Small intestine (tissue), 7 donors: ENCODE results near the gene VTI1A. TPM values are rescaled to one million over a fixed set of nuclear protein-coding genes. Genes with fewer than 3 reads are reported as not detected.
"Not testable (repeated sequence)": the region's sequence is repeated elsewhere in the genome, so short reads cannot be mapped to it uniquely, and the experiment has no call there.

Experiments
- DNase-seq, 2 donors: peaks; one replicate each; pipeline versions ENCODE4 v3.0.0 to v3.0.0-alpha.2; 2013
- FAIRE-seq: peaks from 2 replicates; lab custom pipeline; 2012; peaks lifted over from hg19 to GRCh38; lab: Jason Lieb, UNC
- H3K27ac ChIP-seq, 3 donors: one replicate each; pipeline ENCODE4 v1.5.1; 2013; ENCODE audit warnings: low read length in 2 of 3, mild to moderate bottlenecking in 2 of 3, control low read depth in 1 of 3, inconsistent platforms in 1 of 3, low read depth in 1 of 3, moderate library complexity in 1 of 3
- H3K27me3 ChIP-seq, 3 donors: one replicate each; pipeline ENCODE4 v1.6.1; 2013; ENCODE audit warnings: low read length in 3 of 3, inconsistent platforms in 1 of 3; ENCODE audit not compliant: control insufficient read depth in 3 of 3, insufficient read depth in 3 of 3
- H3K36me3 ChIP-seq, 3 donors: one replicate each; pipeline ENCODE4 v1.6.1; 2013; ENCODE audit warnings: low read length in 3 of 3, inconsistent platforms in 1 of 3, low read depth in 1 of 3, mild to moderate bottlenecking in 1 of 3, moderate library complexity in 1 of 3; ENCODE audit not compliant: control insufficient read depth in 3 of 3, insufficient read depth in 2 of 3
- H3K4me1 ChIP-seq, 3 donors: one replicate each; pipeline ENCODE4 v1.6.1; 2013; ENCODE audit warnings: low read length in 2 of 3, inconsistent platforms in 1 of 3, low read depth in 1 of 3, mild to moderate bottlenecking in 1 of 3, moderate library complexity in 1 of 3; ENCODE audit not compliant: control insufficient read depth in 3 of 3, insufficient read depth in 2 of 3
- H3K4me3 ChIP-seq, 3 donors: one replicate each; pipeline ENCODE4 v1.5.1; 2013; ENCODE audit warnings: low read length in 3 of 3, control low read depth in 1 of 3, inconsistent platforms in 1 of 3, low read depth in 1 of 3, mild to moderate bottlenecking in 1 of 3, moderate library complexity in 1 of 3
- H3K9me3 ChIP-seq, 2 donors: one replicate each; pipeline ENCODE4 v1.6.1; 2013; ENCODE audit warnings: low read depth in 1 of 2, low read length in 1 of 2; ENCODE audit not compliant: control insufficient read depth in 2 of 2, insufficient read depth in 1 of 2
- WGBS, 3 donors: extraction: QIAGEN DNeasy Blood & Tissue Kit; methylation state at CpG; one replicate each; pipeline ENCODE4 v1.1.7; 2013; 5-methylcytosine and 5-hydroxymethylcytosine counted together
- polyA plus RNA-seq, 4 donors: library from polyadenylated mRNA; stranded (reverse) in 3 of 4; unstranded in 1 of 4; fragments of 200-250 nt in 3 of 4; fragments of 120-200 nt in 1 of 4; gene quantifications; one replicate each; pipeline versions ENCODE4 v1.2.1 to v1.2.3, GENCODE V29; 2013
- donor health status: healthy with polysubstance abuse.
- donor health status: control.
- donor health status: control.
- donor health status: Bipolar disorder and iron deficiency.
- donor health status: healthy.

Gene VTI1A
- polyA plus RNA-seq, 4 donors = 13.8 to 16.8 (median 16.0) TPM

DNA sequence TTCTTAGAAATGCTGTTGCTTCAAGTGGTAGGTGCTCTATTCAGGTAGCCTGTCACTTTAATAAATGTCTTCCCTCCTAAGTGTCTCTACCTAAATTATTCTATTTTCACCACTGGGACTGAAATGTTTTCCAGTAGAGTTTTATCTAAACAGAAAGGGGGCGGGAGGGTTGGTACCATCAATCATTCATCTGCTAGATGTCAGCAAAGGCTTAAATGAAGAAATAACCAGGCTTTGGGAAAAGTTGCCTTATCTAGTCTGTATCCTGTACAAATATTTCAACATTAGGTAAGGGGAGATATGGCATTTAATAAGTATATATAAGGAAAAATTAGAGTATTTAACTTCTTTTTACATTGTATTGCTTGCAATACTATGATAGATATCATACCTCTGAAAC lies 51.8 kb downstream of the VTI1A start:
- H3K27ac ChIP-seq = no peak overlapping the region
- H3K36me3 ChIP-seq = peaks cover 0 to 2% (median 0%) of the 10 kb centered on the region in 3 donors
- H3K9me3 ChIP-seq = no peaks in the 10 kb centered on the region
- DNase-seq = no peak
- no peaks in the 10 kb centered on the region for H3K27me3 ChIP-seq
- H3K4me1 ChIP-seq = no peaks in the 10 kb centered on the region
- no peak for FAIRE-seq
- no peak overlapping the region for H3K4me3 ChIP-seq
- 94 to 100% (median 98%) methylated on average over 1 of the region's 1 CpG for WGBS, 3 donors

DNA sequence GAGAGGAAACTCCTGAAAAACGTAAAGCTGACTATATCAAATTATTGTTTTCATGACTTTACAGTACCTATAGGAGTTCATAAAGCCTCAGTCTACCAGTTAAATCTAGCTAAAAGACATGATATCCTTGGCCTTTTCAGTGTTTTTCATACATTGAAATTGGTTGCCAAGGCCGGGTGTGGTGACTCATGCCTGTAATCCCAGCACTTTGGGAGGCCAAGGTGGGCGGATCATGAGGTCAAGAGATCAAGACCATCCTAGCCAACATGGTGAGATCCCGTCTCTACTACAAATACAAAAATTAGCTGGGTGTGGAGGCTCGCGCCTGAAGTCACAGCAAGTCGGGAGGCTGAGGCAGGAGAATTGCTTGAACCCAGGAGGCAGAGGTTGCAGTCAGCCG lies 53.0 kb downstream of the VTI1A start:
- 97 to 98% (median 97%) methylated on average over 8 of the region's 8 CpGs for WGBS, 3 donors

GRCh38 chr10:112502536-112502935 lies 55.5 kb downstream of the VTI1A start:
- no peak for DNase-seq
- FAIRE-seq = no peak
- Histone ChIP-seq H3K4me3 (no peak overlapping the region), H3K27ac (no peak overlapping the region), H3K36me3 (peaks cover 0 to 5% (median 0%) of the 10 kb centered on the region in 3 donors), H3K27me3 (no peaks in the 10 kb centered on the region), H3K4me1 (no peaks in the 10 kb centered on the region), H3K9me3 (no peaks in the 10 kb centered on the region)
- 81 to 93% (median 90%) methylated on average over 2 of the region's 2 CpGs for WGBS, 3 donors

More for the DNA sequence above, 53.0 kb downstream of the VTI1A start:
- not testable (repeated sequence) for H3K27me3 ChIP-seq, H3K4me1 ChIP-seq, H3K9me3 ChIP-seq, H3K4me3 ChIP-seq, H3K36me3 ChIP-seq, H3K27ac ChIP-seq, FAIRE-seq, DNase-seq

GRCh38 chr10:112503643-112504042 lies 56.6 kb downstream of the VTI1A start:
- DNase-seq (no peak), FAIRE-seq (no peak)
- 93 to 95% (median 94%) methylated on average over 2 of the region's 2 CpGs for WGBS, 3 donors
- Histone ChIP-seq H3K27ac (no peak overlapping the region), H3K27me3 (no peaks in the 10 kb centered on the region), H3K9me3 (no peaks in the 10 kb centered on the region), H3K36me3 (peaks cover 0 to 5% (median 0%) of the 10 kb centered on the region in 3 donors), H3K4me3 (no peak overlapping the region), H3K4me1 (no peaks in the 10 kb centered on the region)

GRCh38 chr10:112507046-112507445 lies 60.0 kb downstream of the VTI1A start:
- H3K4me1 ChIP-seq = no peaks in the 10 kb centered on the region
- WGBS, 3 donors = 61 to 71% (median 65%) methylated on average over 4 of the region's 4 CpGs
- no peaks in the 10 kb centered on the region for H3K9me3 ChIP-seq
- no peak overlapping the region for H3K27ac ChIP-seq
- no peaks in the 10 kb centered on the region for H3K27me3 ChIP-seq
- no peak for DNase-seq
- H3K4me3 ChIP-seq = no peak overlapping the region
- no peak for FAIRE-seq
- H3K36me3 ChIP-seq = peaks cover 0 to 3% (median 0%) of the 10 kb centered on the region in 3 donors

- WGBS, 3 donors = 52 to 66% (median 64%) methylated on average over 4 of the region's 4 CpGs
- Histone ChIP-seq H3K4me3 (no peak overlapping the region), H3K27me3 (no peaks in the 10 kb centered on the region), H3K4me1 (no peaks in the 10 kb centered on the region), H3K36me3 (peaks cover 0 to 3% (median 0%) of the 10 kb centered on the region in 3 donors), H3K27ac (no peak overlapping the region), H3K9me3 (no peaks in the 10 kb centered on the region)
- FAIRE-seq (no peak), DNase-seq (no peak)
These were observed 61.0 kb downstream of the VTI1A start for GRCh38 chr10:112507988-112508387.

- Histone ChIP-seq H3K27ac (no peak overlapping the region), H3K4me1 (no peaks in the 10 kb centered on the region), H3K9me3 (no peaks in the 10 kb centered on the region), H3K27me3 (no peaks in the 10 kb centered on the region), H3K4me3 (no peak overlapping the region), H3K36me3 (peaks cover 0 to 3% (median 0%) of the 10 kb centered on the region in 3 donors)
- WGBS, 3 donors = 76 to 85% (median 82%) methylated on average over 4 of the region's 4 CpGs
- DNase-seq = no peak
- no peak for FAIRE-seq
These were observed 62.7 kb downstream of the VTI1A start for GRCh38 chr10:112509558-112510291.

DNA sequence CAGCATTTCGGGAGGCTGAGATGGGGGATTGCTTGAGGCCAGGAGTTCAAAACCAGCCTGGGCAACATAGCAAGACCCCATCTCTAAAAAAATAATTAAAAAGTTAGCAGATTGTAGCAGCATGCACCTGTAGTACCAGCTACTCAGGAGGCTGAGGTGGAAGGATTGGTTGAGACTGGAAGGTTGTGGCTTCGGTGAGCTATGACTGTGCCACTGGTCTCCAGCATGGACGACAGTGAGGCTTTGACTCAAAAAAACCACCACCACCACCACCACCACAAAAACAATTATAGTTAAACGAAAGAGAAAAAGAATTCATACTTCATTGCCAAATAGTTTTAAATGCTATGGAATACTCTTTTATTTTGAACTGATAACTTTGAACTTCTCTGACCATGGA lies 63.4 kb downstream of the VTI1A start:
- H3K27me3 ChIP-seq = no peaks in the 10 kb centered on the region
- FAIRE-seq (no peak), DNase-seq (no peak)
- H3K36me3 ChIP-seq = peaks cover 0 to 3% (median 0%) of the 10 kb centered on the region in 3 donors
- H3K4me3 ChIP-seq = no peak overlapping the region
- no peaks in the 10 kb centered on the region for H3K4me1 ChIP-seq
- H3K9me3 ChIP-seq = no peaks in the 10 kb centered on the region
- 80 to 92% (median 85%) methylated on average over 4 of the region's 4 CpGs for WGBS, 3 donors
- H3K27ac ChIP-seq = no peak overlapping the region
